Stomach (tissue), 9 donors: ENCODE data around the gene CPLX1. TPM values are rescaled to one million over a fixed set of nuclear protein-coding genes. Genes with fewer than 3 reads are reported as not detected.
"Not testable (repeated sequence)": the region's sequence is repeated elsewhere in the genome, so short reads cannot be mapped to it uniquely, and the experiment has no call there.

ENCODE experiments used
- DNase-seq, 2 donors: peaks; one replicate each; pipeline versions ENCODE4 v3.0.0 to v3.0.0-alpha.2; 2013 to 2019
- H3K27ac ChIP-seq, 5 donors: fragments of 200-600 bp in 4 of 5; sonication (generic) in 4 of 5; one replicate each; pipeline ENCODE4 v1.5.1; 2013 to 2019; ENCODE audit warnings: mild to moderate bottlenecking in 1 of 5, moderate library complexity in 1 of 5
- H3K27me3 ChIP-seq, 3 donors: fragments of 200-600 bp; sonication (generic); one replicate each; pipeline ENCODE4 v1.5.1; 2017 to 2019; ENCODE audit warnings: mixed run types in 1 of 3
- H3K36me3 ChIP-seq, 4 donors: fragments of 200-600 bp; sonication (generic); 1 replicate in 3 of 4; 2 replicates in 1 of 4; pipeline ENCODE4 v1.5.1; 2016 to 2019
- H3K4me1 ChIP-seq, 4 donors: fragments of 200-600 bp; sonication (generic); one replicate each; pipeline ENCODE4 v1.5.1; 2016 to 2019
- H3K4me3 ChIP-seq, 4 donors: fragments of 200-600 bp; sonication (generic) in 3 of 4; one replicate each; pipeline ENCODE4 v1.5.1; 2016 to 2019; ENCODE audit warnings: mild to moderate bottlenecking in 1 of 4
- H3K9me3 ChIP-seq, 4 donors: fragments of 200-600 bp; sonication (generic); one replicate each; pipeline ENCODE4 v1.5.1; 2016 to 2019
- EP300 ChIP-seq: sonication (generic); formaldehyde crosslinking; IDR thresholded peaks from one replicate; pipeline ENCODE4 v1.6.1; 2017; ENCODE audit warnings: antibody characterized with exemption
- POLR2A ChIP-seq, 4 donors: fragments of 450-650 bp; IDR thresholded peaks; one replicate each; pipeline ENCODE4 v1.6.1; 2016; ENCODE audit warnings: antibody characterized with exemption in 4 of 4, control low read depth in 2 of 4, mild to moderate bottlenecking in 1 of 4, moderate library complexity in 1 of 4
- POLR2AphosphoS5 ChIP-seq, 3 donors: sonication (generic); formaldehyde crosslinking; IDR thresholded peaks; one replicate each; pipeline ENCODE4 v1.6.1; 2016; ENCODE audit warnings: antibody characterized with exemption in 3 of 3
- WGBS, 5 donors: extraction: QIAGEN DNeasy Blood & Tissue Kit in 3 of 5; methylation state at CpG; one replicate each; pipeline versions ENCODE4 v1.1.5 to v1.1.7; 2013 to 2018; 5-methylcytosine and 5-hydroxymethylcytosine counted together
- intact Hi-C: fragments of 100-400 bp; cut with DNase I; formaldehyde crosslinking; loops from one replicate; pipeline ENCODE4 v1.15.1; 2023; ENCODE audit warnings: low total_unique reads
- polyA plus RNA-seq, 3 donors: library from polyadenylated mRNA; stranded (reverse); fragments of 200-250 nt; gene quantifications; one replicate each; pipeline ENCODE4 v1.2.3, GENCODE V29; 2013
- total RNA-seq, 5 donors: library from RNA; depleted of rRNA; stranded (reverse); fragments of >200 nt; gene quantifications; one replicate each; pipeline versions ENCODE4 v1.1.0 to v1.2.3, GENCODE V29; 2014 to 2016
- TF ChIP-seq, protein P1 (sequence below), 7 experiments: fragments of 450-650 bp in 4 of 7; fragments of 200-600 bp in 3 of 7; sonication (generic) in 3 of 7; IDR thresholded peaks; one replicate each; pipeline ENCODE4 v1.5.1; 2016 to 2019; ENCODE audit warnings: antibody characterized with exemption in 7 of 7, control low read depth in 2 of 7, mild to moderate bottlenecking in 1 of 7
- donor health status: healthy with polysubstance abuse.
- donor health status: Bipolar disorder and iron deficiency.
- donor health status: healthy.

CPLX1 gene
- total and polyA plus RNA-seq, 8 donors = 0.37 to 2.9 (median 1.9) TPM; not detected in 3

DNA sequence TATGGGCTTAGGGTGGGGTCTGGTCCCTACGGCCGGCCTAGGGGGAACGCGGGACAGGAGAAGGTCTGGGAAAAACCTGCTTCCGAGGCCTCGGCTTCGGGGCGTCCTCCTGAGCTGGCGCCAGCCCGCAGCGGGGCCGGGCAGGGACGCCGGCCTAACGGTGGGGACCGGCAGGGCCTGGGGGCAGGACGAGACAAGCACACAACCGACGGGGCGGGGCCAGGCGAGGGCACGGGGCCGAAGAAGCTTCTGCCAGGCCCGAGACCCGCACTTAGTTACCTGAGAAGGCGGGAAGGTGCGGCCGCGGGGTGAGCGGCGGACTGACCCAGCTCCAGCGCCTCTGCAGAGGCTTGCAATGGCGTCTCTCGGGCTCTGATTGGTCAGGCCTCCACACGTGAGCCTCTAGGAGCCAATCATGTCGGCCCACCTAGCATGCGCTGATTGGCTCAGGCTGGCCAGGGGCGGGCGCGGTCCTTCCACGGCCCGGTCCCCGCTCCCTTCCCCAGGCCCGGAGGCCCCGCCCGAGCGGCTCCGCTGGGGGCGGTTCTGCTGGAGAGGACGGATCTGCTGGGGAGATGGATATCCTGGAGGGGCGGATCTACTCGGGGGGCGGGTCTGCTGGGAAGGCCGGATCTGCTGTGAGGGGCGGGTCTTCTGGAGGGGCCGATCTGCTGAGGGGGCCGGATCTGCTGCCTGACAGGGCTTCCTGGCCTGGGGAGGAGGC, 44.3 kb downstream of the CPLX1 start:
- intact Hi-C loops = no loop called here
- H3K4me3 ChIP-seq = peak overlapping the region; percentile 97 to 100 (median 100)
- 0 to 5% (median 1%) methylated on average over 4 to 57 of the region's 57 CpGs for WGBS, 5 donors

DNA sequence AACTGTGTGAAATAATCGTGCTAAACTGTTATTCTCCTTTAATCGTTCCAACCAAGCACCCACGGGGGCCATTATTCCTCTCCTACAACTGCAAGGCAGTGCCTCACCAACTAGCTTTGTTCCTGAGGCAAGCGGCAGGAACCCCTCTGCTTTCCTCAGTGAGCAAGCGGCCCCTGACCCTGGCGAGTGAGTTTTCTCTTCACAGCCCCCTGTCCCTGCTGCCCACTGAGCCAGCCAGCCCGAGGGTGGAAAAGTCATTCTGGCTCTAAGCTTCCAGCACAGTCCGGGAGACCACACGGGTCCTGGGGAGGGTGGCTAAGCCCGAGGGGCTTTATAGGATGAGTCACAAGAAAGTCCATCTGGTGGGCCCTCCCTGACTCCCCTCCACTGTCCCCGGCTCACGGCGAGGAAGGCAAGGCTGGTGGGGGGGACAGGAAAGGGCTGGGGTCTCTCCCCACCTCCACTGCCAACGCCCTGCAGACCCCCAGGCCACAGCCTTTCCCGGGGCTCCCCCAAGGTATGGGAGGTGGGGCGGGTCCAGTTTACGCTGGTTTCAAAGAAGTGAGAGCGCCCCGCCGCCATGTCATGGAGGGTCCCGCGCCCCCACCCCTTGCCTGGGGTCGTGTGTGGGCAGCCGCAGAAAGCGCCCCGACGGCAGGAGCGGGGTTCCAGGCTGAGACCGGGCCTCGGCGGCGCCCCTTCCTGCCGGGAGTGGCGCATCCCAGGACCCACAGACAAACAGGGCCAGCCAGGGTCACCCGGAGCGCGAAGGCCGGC, 45.0 kb downstream of the CPLX1 start:
- no peaks in the 10 kb centered on the region for H3K9me3 ChIP-seq
- WGBS, 5 donors = 2 to 5% (median 2%) methylated on average over 13 to 38 of the region's 38 CpGs
- TF ChIP-seq, protein P1, sequence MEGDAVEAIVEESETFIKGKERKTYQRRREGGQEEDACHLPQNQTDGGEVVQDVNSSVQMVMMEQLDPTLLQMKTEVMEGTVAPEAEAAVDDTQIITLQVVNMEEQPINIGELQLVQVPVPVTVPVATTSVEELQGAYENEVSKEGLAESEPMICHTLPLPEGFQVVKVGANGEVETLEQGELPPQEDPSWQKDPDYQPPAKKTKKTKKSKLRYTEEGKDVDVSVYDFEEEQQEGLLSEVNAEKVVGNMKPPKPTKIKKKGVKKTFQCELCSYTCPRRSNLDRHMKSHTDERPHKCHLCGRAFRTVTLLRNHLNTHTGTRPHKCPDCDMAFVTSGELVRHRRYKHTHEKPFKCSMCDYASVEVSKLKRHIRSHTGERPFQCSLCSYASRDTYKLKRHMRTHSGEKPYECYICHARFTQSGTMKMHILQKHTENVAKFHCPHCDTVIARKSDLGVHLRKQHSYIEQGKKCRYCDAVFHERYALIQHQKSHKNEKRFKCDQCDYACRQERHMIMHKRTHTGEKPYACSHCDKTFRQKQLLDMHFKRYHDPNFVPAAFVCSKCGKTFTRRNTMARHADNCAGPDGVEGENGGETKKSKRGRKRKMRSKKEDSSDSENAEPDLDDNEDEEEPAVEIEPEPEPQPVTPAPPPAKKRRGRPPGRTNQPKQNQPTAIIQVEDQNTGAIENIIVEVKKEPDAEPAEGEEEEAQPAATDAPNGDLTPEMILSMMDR (IDR thresholded peaks at IDR 0.05) = no peak
- TF ChIP-seq POLR2A (IDR thresholded peaks at IDR 0.05) (no peak), EP300 (no peak), POLR2AphosphoS5 (IDR thresholded peaks at IDR 0.05) (no peak)
- peaks cover 10 to 43% (median 40%) of the 10 kb centered on the region in 4 donors for H3K36me3 ChIP-seq
- peaks cover 5 to 19% (median 12%) of the 10 kb centered on the region in 3 donors for H3K27me3 ChIP-seq
- intact Hi-C loops = no loop called here
- no peak for DNase-seq
- H3K27ac ChIP-seq = peak overlapping the region; percentile 93 to 97 (median 95)
- peak overlapping the region; percentile 97 to 100 (median 100) for H3K4me3 ChIP-seq
- peaks cover 26 to 77% (median 57%) of the 10 kb centered on the region in 4 donors for H3K4me1 ChIP-seq

More for the DNA sequence above, 44.3 kb downstream of the CPLX1 start:
- Histone ChIP-seq H3K9me3 (no peaks in the 10 kb centered on the region), H3K27me3 (peaks cover 11 to 26% (median 19%) of the 10 kb centered on the region in 3 donors), H3K36me3 (peaks cover 6 to 36% (median 33%) of the 10 kb centered on the region in 4 donors), H3K27ac (peak overlapping the region; percentile 93 to 97 (median 95)), H3K4me1 (peaks cover 33 to 77% (median 61%) of the 10 kb centered on the region in 4 donors)
- peak; percentile 99 to 100 for DNase-seq
- TF ChIP-seq POLR2A (IDR thresholded peaks at IDR 0.05) (peak in 2 of 4 donors; percentile 81 to 94), EP300 (no peak), POLR2AphosphoS5 (IDR thresholded peaks at IDR 0.05) (peak; percentile 77 to 99 (median 98))
- TF ChIP-seq, protein P1 (IDR thresholded peaks at IDR 0.05) = peak in 1 of 7 experiments; percentile 4

DNA sequence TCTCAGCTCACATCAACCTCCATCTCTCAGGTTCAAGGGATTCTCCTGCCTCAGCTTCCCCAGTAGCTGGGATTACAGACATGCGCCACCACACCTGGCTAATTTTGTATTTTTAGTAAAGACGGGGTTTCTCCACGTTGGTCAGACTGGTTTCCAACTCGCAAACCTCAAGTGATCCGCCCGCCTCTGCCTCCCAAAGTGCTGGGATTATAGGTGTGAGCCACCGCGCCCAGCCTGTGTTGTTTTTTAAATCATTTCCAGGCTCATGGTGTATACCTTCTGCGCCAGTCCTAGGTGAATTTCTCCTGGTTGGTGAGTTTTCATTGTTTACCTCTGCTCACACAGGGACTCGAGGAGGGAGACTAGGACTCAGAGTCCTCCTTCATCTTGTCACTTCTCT, 45.7 kb downstream of the CPLX1 start:
- H3K4me1 ChIP-seq = peaks cover 19 to 77% (median 57%) of the 10 kb centered on the region in 4 donors
- peaks cover 14 to 50% (median 47%) of the 10 kb centered on the region in 4 donors for H3K36me3 ChIP-seq
- WGBS, 5 donors = 50 to 68% (median 62%) methylated on average over 10 of the region's 10 CpGs
- H3K27me3 ChIP-seq = peaks cover 0 to 12% (median 5%) of the 10 kb centered on the region in 3 donors
- peak overlapping the region; percentile 25 to 97 (median 94) for H3K27ac ChIP-seq
- H3K9me3 ChIP-seq, intact Hi-C loops, DNase-seq: not testable (repeated sequence)
- H3K4me3 ChIP-seq = peak overlapping the region; percentile 97 to 100 (median 100)

DNA sequence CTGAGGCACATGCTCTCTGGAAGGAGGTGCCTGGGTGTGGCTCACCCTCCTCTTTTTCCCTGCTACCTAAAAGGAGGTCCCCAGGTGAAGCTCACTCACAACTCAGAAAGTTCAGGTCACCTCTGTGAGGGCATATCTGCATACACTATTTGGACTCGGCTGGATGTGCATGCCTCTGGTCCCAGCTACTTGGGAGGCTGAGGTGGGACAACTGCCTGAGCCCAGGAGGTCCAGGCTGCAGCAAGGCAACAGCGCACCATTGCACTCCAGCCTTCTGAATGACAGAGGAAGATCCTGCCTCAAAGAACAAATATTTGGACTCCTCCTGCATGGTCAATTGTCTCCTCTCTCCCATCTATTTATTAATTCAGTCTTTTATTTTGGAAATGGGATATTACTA, 46.4 kb downstream of the CPLX1 start:
- Histone ChIP-seq H3K4me1 (peaks cover 19 to 81% (median 64%) of the 10 kb centered on the region in 4 donors), H3K9me3 (no peaks in the 10 kb centered on the region), H3K27ac (no peak overlapping the region), H3K27me3 (peaks cover 0 to 5% (median 0%) of the 10 kb centered on the region in 3 donors), H3K36me3 (peaks cover 20 to 57% (median 54%) of the 10 kb centered on the region in 4 donors), H3K4me3 (peak overlapping the region in 2 of 4 donors; percentile 97 to 99)
- WGBS, 5 donors = 78 to 96% (median 87%) methylated on average over 2 of the region's 2 CpGs
- TF ChIP-seq, protein P1 (IDR thresholded peaks at IDR 0.05) = no peak
- TF ChIP-seq POLR2A (IDR thresholded peaks at IDR 0.05) (no peak), POLR2AphosphoS5 (IDR thresholded peaks at IDR 0.05) (no peak), EP300 (no peak)
- no peak for DNase-seq
- intact Hi-C loops = no loop called here
